PC-9 (cell line): ENCODE data around the gene DCP1B.

Experiments used
- CTCF ChIP-seq: fragments of 200-600 bp; sonication (generic); conservative IDR thresholded peaks from 2 replicates; pipeline ENCODE4 v1.6.1; 2017; ENCODE audit warnings: mixed run types, antibody characterized with exemption, mild to moderate bottlenecking, moderate library complexity
- EZH2 ChIP-seq: fragments of 200-600 bp; sonication (generic); IDR thresholded peaks from 2 replicates; pipeline ENCODE4 v1.8.0; 2017; ENCODE audit warnings: antibody characterized with exemption, low read depth

GRCh38 chr12:2052826-2053678, 48.8 kb upstream of the DCP1B start, which contains the start of gene CACNA1C:
- no peak for TF ChIP-seq CTCF
- TF ChIP-seq EZH2, result no peak
